ENCODE data around the gene KLHL29.

- TF ChIP-seq TAF1 (IDR thresholded peaks at IDR 0.05; ENCODE audit: low read depth) (no peak), TCF12 (IDR thresholded peaks at IDR 0.05; ENCODE audit: low read depth) (no peak), EP300 (IDR thresholded peaks at IDR 0.05; ENCODE audit: borderline replicate concordance) (no peak), CREB1 (IDR thresholded peaks at IDR 0.05; ENCODE audit: low read depth) (no peak), RAD21 (IDR thresholded peaks at IDR 0.05; ENCODE audit: low read depth) (no peak), YY1 (IDR thresholded peaks at IDR 0.05; ENCODE audit: low read depth) (no peak), REST (IDR thresholded peaks at IDR 0.05; ENCODE audit: low read depth) (no peak), CEBPB (IDR thresholded peaks at IDR 0.05) (no peak)
Measured at GRCh38 chr2:23404426-23404825, 19.4 kb downstream of the KLHL29 start.

Measured in Ishikawa (cell line).